ENCODE results near the gene MIB2.

Gene MIB2

DNA sequence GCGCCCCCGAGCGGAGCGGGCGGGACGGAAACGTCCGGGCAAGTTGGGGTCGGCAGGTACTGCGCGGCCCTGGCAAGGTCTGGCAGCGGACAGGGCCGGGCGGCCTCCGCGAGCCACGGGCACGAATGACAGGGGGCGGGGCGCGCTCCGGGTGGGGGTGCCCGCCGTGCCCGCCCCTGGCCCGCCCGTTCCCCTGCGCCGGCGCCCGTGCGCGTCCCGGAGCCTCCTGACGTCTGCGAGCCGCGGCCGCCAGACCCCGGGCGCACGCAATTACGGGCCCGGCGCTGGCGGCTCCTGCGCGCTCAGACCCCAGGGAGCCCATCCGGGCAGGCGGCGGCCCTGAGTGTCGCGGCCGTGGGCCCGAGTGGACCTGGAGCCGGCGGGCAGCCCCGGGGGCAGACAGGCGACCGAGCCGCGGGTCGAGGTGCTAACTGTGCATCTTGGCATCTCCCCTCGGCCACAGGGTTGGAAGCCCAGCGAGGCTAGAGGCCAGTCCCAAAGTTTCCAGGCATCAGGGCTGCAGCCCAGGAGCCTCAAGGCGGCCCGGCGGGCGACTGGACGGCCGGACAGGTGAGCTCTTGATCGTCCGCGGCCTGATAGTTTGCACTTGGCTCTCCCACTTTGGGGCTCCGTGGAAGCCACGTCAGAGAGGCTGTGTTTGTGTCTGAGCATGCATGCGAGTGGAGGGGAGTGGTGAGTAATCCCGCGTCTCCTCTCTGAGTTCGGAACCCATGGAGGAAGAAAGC is 918 bp downstream of the MIB2 start:
- no peak for DNase-seq

DNA sequence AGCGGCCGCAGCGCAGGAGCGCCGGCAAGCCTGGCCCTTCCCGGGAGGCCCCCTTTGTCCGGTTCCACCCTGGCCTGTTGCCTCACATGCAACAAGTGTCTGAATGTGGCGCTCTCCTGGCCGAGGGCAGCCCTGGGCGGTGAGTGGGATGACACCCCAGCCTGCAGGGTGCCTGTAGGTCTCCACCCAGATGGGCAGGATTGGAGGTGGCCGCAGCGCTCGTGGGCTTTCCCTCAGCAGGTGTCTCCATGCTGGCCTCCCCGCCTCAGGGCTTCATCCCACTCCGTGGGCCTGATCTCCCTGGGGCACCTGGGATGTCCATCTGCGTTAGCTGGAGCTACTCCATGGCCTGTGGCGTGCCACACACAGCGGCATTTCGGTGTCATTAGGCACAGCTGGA is 1.5 kb downstream of the MIB2 start:
- DNase-seq: no peak

DNA sequence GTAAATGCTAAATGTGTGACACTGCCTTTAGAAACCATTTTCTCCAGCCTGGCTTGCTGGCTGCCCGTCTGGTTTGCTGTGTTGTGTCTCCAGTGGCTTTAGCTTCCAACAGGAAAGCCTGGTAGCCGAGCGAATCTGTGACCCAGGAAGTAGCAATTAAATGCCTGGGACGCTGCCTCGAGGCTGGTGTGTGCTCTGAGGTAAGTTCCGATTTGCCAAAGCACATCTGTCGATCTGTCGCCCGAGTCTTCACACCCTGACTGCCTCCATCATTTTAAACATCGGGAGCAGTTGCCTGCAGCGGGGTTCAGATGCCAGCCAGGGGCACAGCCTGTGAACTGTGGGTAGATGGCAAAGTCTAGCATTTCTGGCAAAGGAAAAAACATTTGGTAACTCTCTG is 2.2 kb downstream of the MIB2 start:
- DNase-seq: no peak

- DNase-seq: no peak
Observed at GRCh38 chr1:1617925-1618324, 2.6 kb downstream of the MIB2 start.

DNA sequence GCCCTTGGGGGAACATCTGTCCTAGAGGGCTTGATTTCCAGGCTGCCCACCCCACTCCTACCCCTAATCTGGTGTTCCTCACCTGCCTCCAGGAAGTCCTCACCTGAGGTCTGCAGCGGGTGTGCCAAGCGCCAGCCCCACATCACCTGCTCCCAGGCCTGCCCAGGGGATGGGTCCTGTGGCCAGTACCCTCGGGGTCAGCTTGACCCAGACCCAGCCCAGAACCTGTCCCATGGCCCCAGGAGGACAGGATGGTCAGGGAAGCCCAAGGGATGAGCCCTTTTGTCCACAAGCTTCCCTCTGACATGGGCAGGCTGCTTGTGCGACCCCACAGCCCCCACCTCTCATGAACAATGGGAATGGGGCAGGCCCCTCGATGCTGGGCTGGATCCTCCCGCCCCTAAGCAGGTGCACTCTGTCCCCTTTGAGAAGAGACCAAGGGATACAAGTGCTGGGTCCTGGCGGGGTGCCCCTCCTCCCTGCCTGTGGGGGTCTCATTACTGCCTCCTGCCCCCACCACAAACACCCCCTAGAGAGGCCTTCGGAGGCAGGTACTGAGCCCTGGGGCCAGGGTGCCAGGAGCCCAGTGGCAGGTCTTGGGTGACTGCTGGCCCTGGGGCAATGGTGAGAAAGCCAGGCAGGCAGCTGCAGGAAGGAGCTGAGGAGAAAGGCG is 3.2 kb downstream of the MIB2 start:
- DNase-seq: no peak

DNA sequence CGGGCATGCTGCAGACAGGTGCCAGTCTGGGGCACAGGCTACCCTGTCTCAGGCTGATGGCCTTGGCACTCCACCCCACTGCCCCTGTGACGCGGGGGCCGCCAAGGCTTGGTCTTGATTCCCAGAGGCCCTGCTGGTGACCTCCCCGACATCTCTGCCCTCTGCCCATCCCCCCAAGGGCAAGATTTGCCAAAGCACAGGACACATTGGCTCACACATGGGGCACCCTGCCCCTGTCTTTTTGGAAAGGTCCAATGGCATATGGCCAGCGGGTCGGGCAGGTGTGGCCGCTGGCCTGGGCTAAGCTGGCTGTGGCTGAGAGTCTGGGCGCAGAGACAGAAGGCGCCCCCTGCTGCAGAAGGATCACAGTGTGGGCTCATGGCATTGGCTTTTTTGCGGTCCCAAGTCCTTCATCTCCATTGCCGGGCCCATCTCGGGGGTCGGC is 4.6 kb downstream of the MIB2 start:
- DNase-seq: no peak

DNA sequence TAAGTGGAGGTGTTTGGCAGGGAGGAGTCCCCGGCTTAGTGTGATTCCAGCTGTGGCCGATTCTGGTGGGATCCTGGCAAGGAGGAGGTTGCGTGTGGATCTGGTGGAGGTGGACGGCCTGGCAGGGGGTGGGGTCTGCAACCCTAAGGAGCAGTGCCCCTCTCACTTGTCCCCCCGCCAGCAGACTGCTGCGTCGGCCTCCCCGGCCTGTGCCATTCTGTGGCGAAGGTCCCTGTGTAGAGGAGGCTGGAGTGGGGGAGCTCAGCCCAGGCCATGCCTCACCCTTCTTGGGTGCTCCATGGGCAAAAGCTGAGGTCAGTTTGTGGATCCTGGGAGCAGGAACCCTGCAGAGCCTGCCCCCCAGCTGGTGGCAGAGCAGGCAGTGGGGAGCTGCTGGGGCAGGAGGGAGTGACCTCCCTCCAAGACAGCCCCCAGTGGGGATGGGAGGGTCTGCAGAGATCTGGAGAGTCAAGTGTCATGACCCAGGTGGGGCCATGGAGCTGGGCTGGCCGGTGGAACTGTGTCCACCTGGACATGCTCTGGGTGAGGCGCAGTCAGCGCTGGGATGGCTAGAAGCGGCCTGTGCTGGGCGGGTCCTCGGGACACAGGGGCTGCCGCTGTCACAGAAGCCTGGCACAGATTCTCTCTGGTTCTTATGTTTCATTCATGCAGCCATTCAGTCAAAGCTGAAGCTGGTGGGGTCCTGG is 5.3 kb downstream of the MIB2 start:
- DNase-seq: no peak

DNA sequence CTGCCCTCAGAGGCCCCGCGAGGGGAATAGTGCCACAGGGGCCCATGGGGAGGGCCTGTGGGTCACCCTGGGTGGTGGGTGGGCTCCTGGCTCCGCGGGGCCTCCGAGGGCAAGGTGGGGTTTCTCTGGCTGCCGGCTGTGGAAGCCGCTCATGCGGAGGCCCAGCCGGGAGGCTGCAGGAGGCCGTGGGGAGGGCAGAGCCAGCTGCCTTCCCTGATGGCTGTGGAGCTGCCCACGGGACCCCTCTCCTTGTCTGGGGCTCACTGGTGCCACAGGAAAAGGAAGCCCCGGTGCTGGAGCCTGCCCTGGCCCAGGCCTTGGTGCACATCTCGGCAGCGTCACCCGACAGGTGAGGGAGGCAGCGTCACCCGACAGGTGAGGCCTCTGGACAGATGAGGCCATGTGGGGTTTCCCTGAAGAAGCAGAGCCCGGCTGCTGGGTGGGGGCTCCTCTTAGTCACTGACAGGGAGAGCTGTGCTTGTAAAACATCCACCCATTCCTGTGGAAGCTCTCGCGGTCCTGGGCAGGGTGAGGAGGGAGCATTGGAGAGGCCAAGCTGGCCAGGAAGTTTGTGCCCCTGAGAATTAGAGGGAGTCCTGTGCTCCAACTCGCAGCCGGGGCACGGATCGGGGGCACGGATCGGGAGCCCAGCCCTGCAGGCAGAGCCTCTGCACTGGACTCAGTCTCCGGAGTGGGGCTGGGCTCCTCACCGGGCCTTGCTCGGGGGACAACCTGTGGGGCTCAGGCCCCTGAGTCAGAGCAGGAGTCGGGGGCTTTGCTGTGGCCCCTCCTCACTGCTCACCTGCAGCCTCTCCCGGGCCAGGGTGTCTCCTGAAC is 6.1 kb downstream of the MIB2 start:
- DNase-seq: no peak

- DNase-seq: no peak
Observed at GRCh38 chr1:1622010-1622787, 6.9 kb downstream of the MIB2 start.

GRCh38 chr1:1622788-1623094 is 7.4 kb downstream of the MIB2 start:
- no peak for DNase-seq

DNA sequence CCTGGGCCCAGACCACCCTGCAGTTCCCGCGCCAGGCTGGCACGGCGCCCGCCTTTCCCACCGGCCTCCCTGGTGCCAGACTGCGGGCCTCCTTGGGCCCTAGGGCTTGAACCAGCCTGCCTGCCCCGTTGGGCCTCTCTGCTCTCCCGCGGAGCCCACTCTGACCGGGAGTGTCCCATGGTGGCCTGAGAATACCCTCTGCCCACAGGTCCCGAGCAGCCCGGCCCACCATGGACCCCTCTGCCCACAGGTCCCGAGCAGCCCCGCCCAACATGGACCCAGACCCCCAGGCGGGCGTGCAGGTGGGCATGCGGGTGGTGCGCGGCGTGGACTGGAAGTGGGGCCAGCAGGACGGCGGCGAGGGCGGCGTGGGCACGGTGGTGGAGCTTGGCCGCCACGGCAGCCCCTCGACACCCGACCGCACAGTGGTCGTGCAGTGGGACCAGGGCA is 7.9 kb downstream of the MIB2 start:
- no peak for DNase-seq

DNA sequence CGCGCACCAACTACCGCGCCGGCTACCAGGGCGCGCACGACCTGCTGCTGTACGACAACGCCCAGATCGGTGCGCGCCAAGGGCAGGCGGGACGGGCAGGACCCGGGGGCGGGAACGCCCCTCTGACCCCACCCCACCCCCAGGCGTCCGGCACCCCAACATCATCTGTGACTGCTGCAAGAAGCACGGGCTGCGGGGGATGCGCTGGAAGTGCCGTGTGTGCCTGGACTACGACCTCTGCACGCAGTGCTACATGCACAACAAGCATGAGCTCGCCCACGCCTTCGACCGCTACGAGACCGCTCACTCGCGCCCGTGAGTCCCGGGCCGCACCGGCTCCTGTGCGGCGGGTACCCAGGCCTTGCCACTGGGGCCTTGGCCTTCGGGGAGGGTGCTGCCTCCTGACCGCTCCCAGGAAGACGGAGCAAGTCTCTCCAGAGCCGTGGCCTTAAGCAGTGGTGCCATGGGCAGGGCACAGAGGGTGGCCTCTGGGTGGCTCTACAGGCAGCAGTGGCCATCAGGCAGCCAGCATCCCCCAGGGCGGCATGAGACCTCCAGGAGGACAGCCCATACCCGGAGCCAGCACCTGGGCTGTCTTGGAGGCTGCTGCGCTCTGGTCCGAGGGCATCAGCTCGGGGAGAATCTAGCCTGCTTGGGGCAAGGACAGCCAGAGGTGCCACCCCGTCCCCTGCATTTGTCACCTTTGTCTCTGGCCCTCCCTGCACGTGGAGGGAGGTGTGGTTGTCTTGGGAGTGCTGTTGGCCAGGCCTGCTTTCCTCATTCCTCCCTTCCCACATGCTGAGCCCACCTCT is 8.5 kb downstream of the MIB2 start:
- DNase-seq: no peak

DNA sequence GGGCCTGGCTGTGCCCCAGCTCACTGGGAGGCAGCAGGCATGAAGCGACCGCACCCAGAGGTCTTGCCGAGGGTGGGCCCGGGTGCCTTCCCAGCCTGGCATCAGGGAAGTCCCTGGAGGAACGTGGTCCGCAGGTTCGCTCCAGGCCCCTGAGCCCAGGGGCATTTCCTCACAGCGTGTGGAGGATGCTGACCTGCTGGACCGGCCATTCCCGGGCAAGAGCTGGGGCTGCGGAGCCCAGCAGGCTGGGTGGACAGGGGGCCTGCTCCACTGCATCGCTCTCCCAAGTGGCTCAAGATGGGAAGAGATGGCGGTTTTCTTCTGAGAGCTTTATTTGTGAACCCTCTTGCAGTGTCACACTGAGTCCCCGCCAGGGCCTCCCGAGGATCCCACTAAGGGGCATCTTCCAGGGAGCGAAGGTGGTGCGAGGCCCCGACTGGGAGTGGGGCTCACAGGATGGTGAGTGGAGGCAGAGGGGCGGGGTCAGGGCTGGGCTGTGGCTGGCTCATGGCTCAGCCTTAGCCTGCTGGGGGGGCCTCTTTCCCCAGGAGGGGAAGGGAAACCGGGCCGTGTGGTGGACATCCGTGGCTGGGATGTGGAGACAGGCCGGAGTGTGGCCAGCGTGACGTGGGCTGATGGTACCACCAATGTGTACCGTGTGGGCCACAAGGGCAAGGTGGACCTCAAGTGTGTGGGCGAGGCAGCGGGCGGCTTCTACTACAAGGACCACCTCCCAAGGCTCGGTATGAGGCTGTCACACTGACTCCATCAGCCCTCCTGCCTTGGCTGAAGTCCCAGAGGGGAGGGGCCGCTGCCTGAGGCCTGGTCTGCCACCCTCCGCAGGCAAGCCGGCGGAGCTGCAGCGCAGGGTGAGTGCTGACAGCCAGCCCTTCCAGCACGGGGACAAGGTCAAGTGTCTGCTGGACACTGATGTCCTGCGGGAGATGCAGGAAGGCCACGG is 9.4 kb downstream of the MIB2 start:
- no peak for DNase-seq

GRCh38 chr1:1625404-1625775 is 10.1 kb downstream of the MIB2 start:
- DNase-seq: no peak

DNA sequence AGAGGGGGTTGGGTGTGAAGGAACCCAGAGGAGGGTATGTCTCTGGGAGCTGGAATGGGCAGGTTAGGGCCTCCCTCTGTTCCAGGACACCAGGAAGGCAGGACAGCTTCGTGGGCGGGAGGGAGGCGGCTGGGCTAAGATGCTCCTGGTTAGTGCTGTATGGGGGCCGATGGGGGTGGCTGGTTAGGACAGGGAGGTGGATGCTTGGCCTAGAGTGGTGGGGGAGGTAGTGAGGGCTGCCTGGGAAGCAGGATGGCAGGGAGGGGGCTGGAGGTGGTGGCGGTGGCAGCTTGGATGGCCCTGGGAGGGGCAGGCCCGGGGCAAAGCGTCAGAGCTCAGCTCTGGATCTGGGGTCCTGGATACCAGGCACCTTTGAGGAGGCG is 10.5 kb downstream of the MIB2 start:
- no peak for DNase-seq

GRCh38 chr1:1626207-1627141 is 11.2 kb downstream of the MIB2 start:
- no peak for DNase-seq

GRCh38 chr1:1627261-1627828 is 12.0 kb downstream of the MIB2 start:
- DNase-seq: no peak

- DNase-seq: no peak
Observed at GRCh38 chr1:1627829-1628753, 12.8 kb downstream of the MIB2 start.
